Caco-2 (cell line): Measurements from ENCODE around the gene FOXP1. TPM values are rescaled to one million over a fixed set of nuclear protein-coding genes. Genes with fewer than 3 reads are reported as not detected.

ENCODE experiments used
- BruUV-seq: library from RNA; stranded (reverse); fragments of 400-500 nt; replicated peaks from 2 replicates; lab custom pipeline; 2021; lab: Mats Ljungman, UMichigan
- CTCF ChIA-PET: fragments of 300-600 bp; sonication (Branson Sonifier 250); formaldehyde crosslinking; loops from one replicate; lab custom pipeline; 2022; ENCODE audit warnings: antibody characterized with exemption; lab: Charles Lee
- POLR2A ChIA-PET: fragments of 300-600 bp; sonication (Branson Sonifier 250); formaldehyde crosslinking; loops from one replicate; lab custom pipeline; 2022; ENCODE audit warnings: antibody characterized with exemption; lab: Charles Lee
- DNase-seq, 2 experiments: peaks; one replicate each; pipeline versions ENCODE4 v3.0.0 to v3.0.0-alpha.2; 2020 to 2022
- H3K27me3 ChIP-seq: replicated peaks from 2 replicates; pipeline ENCODE4 v1.6.0; 2011; ENCODE audit warnings: low read length; ENCODE audit not compliant: control insufficient read depth, insufficient read depth
- H3K36me3 ChIP-seq: 2 replicates; pipeline ENCODE4 v1.5.1; 2011; ENCODE audit warnings: low read length; ENCODE audit not compliant: control insufficient read depth, insufficient read depth
- H3K4me1 ChIP-seq: fragments of 250-450 bp; sonication (Bioruptor Pico); 2 replicates; pipeline ENCODE4 v1.5.1; 2020; ENCODE audit warnings: mild to moderate bottlenecking
- H3K4me3 ChIP-seq: 2 replicates; pipeline ENCODE4 v1.5.1; 2011; ENCODE audit warnings: low read depth, mild to moderate bottlenecking, control low read depth, low read length
- H3K9me3 ChIP-seq: fragments of 250-450 bp; sonication (Bioruptor Pico); 2 replicates; pipeline ENCODE4 v1.5.1; 2020; ENCODE audit warnings: mild to moderate bottlenecking, moderate library complexity
- H3K27ac Mint-ChIP-seq: one replicate; pipeline ENCODE4 v1.8.0; 2022; ENCODE audit warnings: mixed read lengths; ENCODE audit not compliant: unreplicated experiment
- H3K27me3 Mint-ChIP-seq: one replicate; pipeline ENCODE4 v1.8.0; 2022; ENCODE audit warnings: mixed read lengths; ENCODE audit not compliant: insufficient read depth, unreplicated experiment
- H3K36me3 Mint-ChIP-seq: one replicate; pipeline ENCODE4 v1.8.0; 2022; ENCODE audit warnings: mild to moderate bottlenecking, mixed read lengths; ENCODE audit not compliant: insufficient read depth, unreplicated experiment
- H3K4me1 Mint-ChIP-seq: one replicate; pipeline ENCODE4 v1.8.0; 2022; ENCODE audit warnings: low read depth, mixed read lengths; ENCODE audit not compliant: unreplicated experiment
- H3K4me3 Mint-ChIP-seq: one replicate; pipeline ENCODE4 v1.8.0; 2022; ENCODE audit warnings: mild to moderate bottlenecking, moderate library complexity, mixed read lengths; ENCODE audit not compliant: unreplicated experiment
- H3K9me3 Mint-ChIP-seq: one replicate; pipeline ENCODE4 v1.8.0; 2022; ENCODE audit warnings: mixed read lengths; ENCODE audit not compliant: unreplicated experiment
- CTCF ChIP-seq, 2 experiments: fragments of 200-600 bp in 1 of 2; IDR thresholded peaks; 1 replicate in 1 of 2; 2 replicates in 1 of 2; pipeline versions ENCODE4 v1.5.1 to v1.8.0; 2011 to 2022; ENCODE audit warnings: antibody characterized with exemption in 1 of 2, control low read depth in 1 of 2, inconsistent platforms in 1 of 2, low read depth in 1 of 2, low read length in 1 of 2, mild to moderate bottlenecking in 1 of 2, moderate library complexity in 1 of 2; ENCODE audit not compliant: insufficient read depth in 1 of 2, severe bottlenecking in 1 of 2, unreplicated experiment in 1 of 2
- intact Hi-C: fragments of 100-400 bp; cut with micrococcal nuclease; formaldehyde crosslinking; loops from one replicate; pipeline ENCODE4 v1.10.0; 2022; ENCODE audit not compliant: unreplicated experiment
- total RNA-seq: library from RNA; stranded (reverse); gene quantifications from 2 replicates; pipeline ENCODE4 v1.2.3, GENCODE V29; 2022

Gene FOXP1
- total RNA-seq, 1 experiment from 2014 or later: 131 TPM

GRCh38 chr3:71003511-71003910 lies 580.0 kb downstream of the FOXP1 start:
- Histone ChIP-seq H3K36me3 (peaks cover 2% of the 10 kb centered on the region; the same call in 1 of the 2 replicates), H3K4me1 (peaks cover 9% of the 10 kb centered on the region; the same call in 1 of the 2 replicates), H3K9me3 (no peaks in the 10 kb centered on the region), H3K4me3 (no peak overlapping the region), H3K27me3 (no peaks in the 10 kb centered on the region)
- intact Hi-C loops: no loop called here
- Mint-ChIP-seq H3K36me3 (peaks cover 30% of the 10 kb centered on the region), H3K27me3 (no peaks in the 10 kb centered on the region), H3K9me3 (no peaks in the 10 kb centered on the region), H3K27ac (no peak overlapping the region), H3K4me1 (peaks cover 6% of the 10 kb centered on the region), H3K4me3 (no peak overlapping the region)
- no peak for DNase-seq
- BruUV-seq: no TSS peak
- TF ChIP-seq CTCF (IDR thresholded peaks at IDR 0.05; ENCODE audit: insufficient read depth in 1 of 2, low read depth in 1 of 2, low read length in 1 of 2, severe bottlenecking in 1 of 2, unreplicated experiment in 1 of 2): no peak
- ChIA-PET POLR2A (no interaction called here), CTCF (no interaction called here)

GRCh38 chr3:71002298-71002697 lies 581.2 kb downstream of the FOXP1 start:
- no peaks in the 10 kb centered on the region for H3K27me3 ChIP-seq
- Mint-ChIP-seq H3K4me3 (no peak overlapping the region), H3K36me3 (peaks cover 24% of the 10 kb centered on the region), H3K27ac (no peak overlapping the region), H3K27me3 (no peaks in the 10 kb centered on the region), H3K4me1 (no peaks in the 10 kb centered on the region), H3K9me3 (no peaks in the 10 kb centered on the region)
- no TSS peak for BruUV-seq
- H3K4me3 ChIP-seq: no peak overlapping the region
- no peak for TF ChIP-seq CTCF (IDR thresholded peaks at IDR 0.05; ENCODE audit: insufficient read depth in 1 of 2, low read depth in 1 of 2, low read length in 1 of 2, severe bottlenecking in 1 of 2, unreplicated experiment in 1 of 2)
- CTCF ChIA-PET: no interaction called here
- POLR2A ChIA-PET: no interaction called here
- H3K36me3 ChIP-seq: peaks cover 2% of the 10 kb centered on the region; the same call in 1 of the 2 replicates
- no peaks in the 10 kb centered on the region for H3K9me3 ChIP-seq
- intact Hi-C loops: no loop called here
- peaks cover 2% of the 10 kb centered on the region; the same call in 1 of the 2 replicates for H3K4me1 ChIP-seq
- DNase-seq: no peak

- intact Hi-C loops: no loop called here
Observed at GRCh38 chr3:71001303-71001830, 582.2 kb downstream of the FOXP1 start.

More at GRCh38 chr3:71001303-71001830, 582.2 kb downstream of the FOXP1 start:
- H3K4me1 Mint-ChIP-seq: no peaks in the 10 kb centered on the region
- peaks cover 4% of the 10 kb centered on the region; the same call in 1 of the 2 replicates for H3K36me3 ChIP-seq
- no peaks in the 10 kb centered on the region for H3K4me1 ChIP-seq
- no peak overlapping the region for H3K4me3 ChIP-seq
- no peaks in the 10 kb centered on the region for H3K9me3 Mint-ChIP-seq
- H3K9me3 ChIP-seq: no peaks in the 10 kb centered on the region
- no peak overlapping the region for H3K27ac Mint-ChIP-seq
- DNase-seq: no peak
- H3K27me3 ChIP-seq: no peaks in the 10 kb centered on the region
- no peak for TF ChIP-seq CTCF (IDR thresholded peaks at IDR 0.05; ENCODE audit: insufficient read depth in 1 of 2, low read depth in 1 of 2, low read length in 1 of 2, severe bottlenecking in 1 of 2, unreplicated experiment in 1 of 2)
- ChIA-PET CTCF (no interaction called here), POLR2A (no interaction called here)
- peaks cover 30% of the 10 kb centered on the region for H3K36me3 Mint-ChIP-seq
- H3K27me3 Mint-ChIP-seq: no peaks in the 10 kb centered on the region
- BruUV-seq: no TSS peak
- H3K4me3 Mint-ChIP-seq: no peak overlapping the region
